Astrocyte (in vitro differentiated cells and primary cell): Measurements from ENCODE around the gene PRXL2B.

ENCODE experiments used
- EZH2 ChIP-seq: IDR thresholded peaks from 2 replicates; pipeline ENCODE4 v1.6.1; 2012; ENCODE audit warnings: mild to moderate bottlenecking, low read length, inconsistent platforms; ENCODE audit not compliant: insufficient read depth
- TF ChIP-seq, protein P1 (sequence below): IDR thresholded peaks from 2 replicates; pipeline ENCODE4 v1.5.1; 2011; ENCODE audit warnings: low read depth, mild to moderate bottlenecking, inconsistent platforms, low read length, moderate library complexity; ENCODE audit not compliant: insufficient read depth

DNA sequence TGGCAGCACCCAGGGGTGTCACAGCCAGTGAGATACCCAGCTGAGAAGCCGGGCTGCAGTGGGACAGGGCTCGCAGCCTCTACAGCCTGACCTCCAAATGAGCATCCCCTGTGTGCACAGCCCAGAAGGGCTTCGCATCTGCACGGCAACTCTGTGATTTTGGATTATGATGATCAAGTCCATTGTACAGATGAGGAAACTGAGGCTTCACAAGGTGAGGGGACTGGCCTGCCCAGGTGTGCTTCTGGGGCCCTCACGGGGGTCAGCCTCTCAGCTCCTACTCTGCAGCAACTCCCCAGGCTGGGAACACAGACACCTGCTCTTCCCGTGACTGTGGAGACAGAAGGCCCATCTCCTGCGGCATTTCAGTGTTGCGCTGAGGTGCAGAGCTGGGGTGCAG, 47.7 kb upstream of the PRXL2B start:
- TF ChIP-seq EZH2 = no peak
- TF ChIP-seq, protein P1, sequence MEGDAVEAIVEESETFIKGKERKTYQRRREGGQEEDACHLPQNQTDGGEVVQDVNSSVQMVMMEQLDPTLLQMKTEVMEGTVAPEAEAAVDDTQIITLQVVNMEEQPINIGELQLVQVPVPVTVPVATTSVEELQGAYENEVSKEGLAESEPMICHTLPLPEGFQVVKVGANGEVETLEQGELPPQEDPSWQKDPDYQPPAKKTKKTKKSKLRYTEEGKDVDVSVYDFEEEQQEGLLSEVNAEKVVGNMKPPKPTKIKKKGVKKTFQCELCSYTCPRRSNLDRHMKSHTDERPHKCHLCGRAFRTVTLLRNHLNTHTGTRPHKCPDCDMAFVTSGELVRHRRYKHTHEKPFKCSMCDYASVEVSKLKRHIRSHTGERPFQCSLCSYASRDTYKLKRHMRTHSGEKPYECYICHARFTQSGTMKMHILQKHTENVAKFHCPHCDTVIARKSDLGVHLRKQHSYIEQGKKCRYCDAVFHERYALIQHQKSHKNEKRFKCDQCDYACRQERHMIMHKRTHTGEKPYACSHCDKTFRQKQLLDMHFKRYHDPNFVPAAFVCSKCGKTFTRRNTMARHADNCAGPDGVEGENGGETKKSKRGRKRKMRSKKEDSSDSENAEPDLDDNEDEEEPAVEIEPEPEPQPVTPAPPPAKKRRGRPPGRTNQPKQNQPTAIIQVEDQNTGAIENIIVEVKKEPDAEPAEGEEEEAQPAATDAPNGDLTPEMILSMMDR = no peak
